GM19239 (cell line): Measurements from ENCODE around the gene ACACB.

Experiments used
- DNase-seq: peaks from one replicate; pipeline ENCODE4 v3.0.0; 2011; ENCODE audit warnings: low spot score; ENCODE audit not compliant: insufficient read length
- FAIRE-seq: peaks from 2 replicates; lab custom pipeline; 2011; peaks lifted over from hg19 to GRCh38; lab: Jason Lieb, UNC

Gene ACACB

DNA sequence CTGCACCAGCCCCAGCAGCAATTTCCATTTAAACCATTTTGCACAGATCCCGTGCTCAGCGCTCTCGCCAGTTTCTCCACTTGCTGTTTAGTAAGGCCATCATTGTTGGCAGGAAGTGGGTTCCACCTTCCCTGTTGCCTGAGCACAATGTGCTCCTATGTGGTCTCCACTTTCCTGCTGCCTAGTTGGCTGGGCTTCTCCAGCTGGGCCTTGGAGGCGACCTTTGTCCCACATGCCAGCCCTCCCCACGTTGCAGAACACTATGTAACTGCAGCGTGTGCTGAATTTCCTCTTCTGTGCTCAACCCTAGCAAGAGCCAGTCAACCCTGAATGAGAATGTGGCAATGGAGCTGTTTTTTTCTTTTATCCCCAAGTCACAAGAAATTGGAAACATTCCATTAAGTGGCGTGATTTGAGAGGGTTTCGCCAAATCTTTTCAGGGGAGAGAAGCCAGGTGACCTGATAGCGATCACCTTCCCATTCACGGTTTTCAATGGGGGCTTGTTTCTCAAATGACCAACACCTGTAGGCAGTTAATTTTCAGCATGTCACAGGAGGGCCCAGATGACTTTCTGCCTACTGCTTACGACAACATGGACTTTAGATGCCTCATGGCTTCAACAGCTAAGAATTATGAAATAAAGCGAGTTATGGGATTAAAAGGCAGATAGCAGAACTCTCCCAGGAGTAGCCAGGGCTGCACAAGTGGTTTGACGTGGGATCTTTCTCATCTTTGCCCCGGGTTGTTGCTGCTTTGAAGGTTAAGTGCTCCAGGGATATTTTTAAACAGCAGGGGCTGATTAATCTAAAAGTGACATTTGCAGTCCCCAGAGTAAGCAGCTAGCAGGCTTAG is at the start of gene ACACB:
ACACB (plus strand) TSS at position 830 of the 853 bp plus-strand sequence. CDS start 22,819 bp downstream, outside the sequence.
- no peak for DNase-seq
- FAIRE-seq: no peak

DNA sequence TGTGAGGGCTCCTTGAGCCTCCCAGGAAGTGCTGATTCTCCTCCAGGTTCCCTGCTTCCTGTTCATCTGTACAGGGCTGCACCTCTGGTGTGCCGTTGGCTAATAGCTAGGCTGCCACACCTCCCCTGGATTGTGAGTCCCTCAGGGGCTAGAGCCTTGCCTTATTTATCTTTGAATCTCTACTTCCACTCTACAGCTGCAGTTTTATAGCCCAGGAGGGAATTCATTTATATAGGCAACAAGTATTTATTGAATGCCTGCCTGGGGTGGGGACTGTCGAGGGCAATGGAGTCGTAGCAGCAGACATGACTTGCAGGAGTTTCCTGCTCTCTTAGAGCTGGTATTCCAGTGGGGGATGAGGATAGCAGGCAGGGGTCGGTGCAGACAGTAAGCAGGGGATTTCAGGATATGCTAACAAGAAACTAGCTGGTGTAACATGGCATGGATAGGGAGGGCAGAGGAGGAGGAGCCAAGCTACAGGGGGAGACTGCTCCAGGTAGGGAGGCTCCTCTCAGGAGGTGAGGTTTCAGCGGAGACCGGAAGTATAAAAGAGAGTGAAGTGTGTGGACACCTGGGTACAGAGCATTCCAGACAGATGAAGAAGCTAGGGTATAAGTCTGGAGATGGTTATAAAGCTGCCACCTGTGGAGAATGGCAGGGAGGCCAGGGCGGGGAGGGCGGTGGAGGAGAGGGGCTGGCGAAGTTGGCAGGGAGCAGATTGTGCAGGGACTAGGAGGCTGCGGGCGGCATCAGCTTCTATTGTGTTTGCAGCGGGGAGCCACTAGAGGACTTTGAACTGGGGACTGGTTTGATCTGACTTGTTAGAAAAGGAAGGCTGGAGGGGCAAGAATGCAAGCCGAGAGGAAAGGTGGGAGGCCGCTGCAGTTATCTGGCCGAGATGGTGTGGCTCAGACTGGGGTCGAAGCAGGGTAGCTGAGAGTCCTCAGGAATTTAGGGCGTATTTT is 46.8 kb upstream of the ACACB start:
- FAIRE-seq: no peak
- no peak for DNase-seq

DNA sequence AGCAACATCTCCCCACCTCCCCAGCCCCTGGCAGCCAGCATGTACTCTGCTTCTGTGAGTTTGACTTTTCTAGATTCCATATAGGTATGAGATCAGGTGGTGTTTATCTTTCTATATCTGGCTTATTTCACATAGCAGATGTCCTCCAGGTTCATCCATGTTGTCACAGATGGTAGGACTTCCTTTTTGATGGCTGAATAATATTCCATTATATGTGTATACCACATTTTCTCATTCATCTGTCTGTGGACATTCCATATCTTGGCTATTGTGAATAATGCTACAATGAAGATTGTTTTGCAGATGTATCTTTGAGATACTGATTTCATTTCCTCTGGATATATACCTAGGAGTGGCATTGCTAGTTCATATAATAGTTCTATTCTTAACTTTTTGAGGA is 41.5 kb upstream of the ACACB start:
- FAIRE-seq (no peak), DNase-seq (no peak)

DNA sequence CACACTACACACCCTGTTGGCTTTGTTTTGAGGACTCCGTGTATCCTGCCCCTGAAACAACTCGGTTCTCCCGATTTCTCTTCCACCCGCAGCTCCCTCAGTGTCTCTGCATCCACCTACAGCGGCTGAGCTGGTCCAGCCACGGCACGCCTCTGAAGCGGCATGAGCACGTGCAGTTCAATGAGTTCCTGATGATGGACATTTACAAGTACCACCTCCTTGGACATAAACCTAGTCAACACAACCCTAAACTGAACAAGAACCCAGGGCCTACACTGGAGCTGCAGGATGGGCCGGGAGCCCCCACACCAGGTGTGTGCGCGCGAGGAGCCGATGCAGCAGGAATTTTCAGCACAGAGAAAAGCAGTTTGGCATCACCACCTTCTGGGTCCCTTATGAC is 33.6 kb upstream of the ACACB start:
- DNase-seq (no peak), FAIRE-seq (no peak)

DNA sequence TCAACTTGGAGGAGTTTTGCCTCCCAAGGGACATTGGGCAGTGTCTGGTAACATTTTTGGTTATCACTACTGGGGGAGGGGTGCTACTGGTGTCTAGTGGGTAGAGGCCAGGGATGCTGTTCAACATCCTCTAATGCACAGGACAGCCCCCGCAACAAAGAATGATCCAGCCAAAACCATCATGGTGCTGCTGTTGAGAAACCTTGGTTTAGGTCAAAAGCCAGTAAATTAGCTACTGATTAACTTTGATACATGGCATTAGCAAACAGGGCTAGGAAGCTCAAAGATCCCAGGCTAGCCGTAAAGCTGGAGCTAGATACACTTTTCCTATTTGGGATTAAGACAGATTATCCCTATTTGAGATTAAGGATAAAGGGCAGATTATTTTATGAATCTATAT is 32.0 kb upstream of the ACACB start:
- no peak for FAIRE-seq

DNA sequence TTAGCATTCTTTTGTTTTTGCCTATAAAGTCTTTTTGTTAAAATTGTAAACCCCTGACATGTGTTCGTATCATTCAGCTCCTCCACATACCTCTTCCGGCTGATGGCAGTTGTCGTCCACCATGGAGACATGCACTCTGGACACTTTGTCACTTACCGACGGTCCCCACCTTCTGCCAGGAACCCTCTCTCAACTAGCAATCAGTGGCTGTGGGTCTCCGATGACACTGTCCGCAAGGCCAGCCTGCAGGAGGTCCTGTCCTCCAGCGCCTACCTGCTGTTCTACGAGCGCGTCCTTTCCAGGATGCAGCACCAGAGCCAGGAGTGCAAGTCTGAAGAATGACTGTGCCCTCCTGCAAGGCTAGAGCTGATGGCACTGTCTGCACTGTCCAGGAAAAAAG is 30.8 kb upstream of the ACACB start:
- DNase-seq: no peak
- no peak for FAIRE-seq

More for the DNA sequence above, 32.0 kb upstream of the ACACB start:
- no peak for DNase-seq

DNA sequence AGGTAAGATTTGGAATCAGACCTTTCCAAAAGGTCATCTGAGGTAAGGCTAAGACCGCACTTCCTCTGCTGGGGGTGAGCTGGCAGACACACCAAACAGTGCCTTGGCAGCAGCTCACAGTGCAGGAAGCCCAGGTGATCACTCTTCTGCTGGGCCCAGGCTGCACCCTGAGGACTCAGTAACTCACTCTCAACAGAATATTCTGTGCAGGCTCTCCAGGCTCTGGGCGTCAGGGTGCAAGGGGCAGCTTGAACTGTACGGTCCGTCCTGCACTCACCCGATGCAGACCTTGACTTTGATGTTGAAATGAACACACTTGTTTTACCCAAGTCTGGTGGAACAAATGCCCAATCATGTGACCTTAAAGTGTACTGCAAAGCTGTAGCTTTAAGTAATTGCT is 29.1 kb upstream of the ACACB start:
- FAIRE-seq (no peak), DNase-seq (no peak)

DNA sequence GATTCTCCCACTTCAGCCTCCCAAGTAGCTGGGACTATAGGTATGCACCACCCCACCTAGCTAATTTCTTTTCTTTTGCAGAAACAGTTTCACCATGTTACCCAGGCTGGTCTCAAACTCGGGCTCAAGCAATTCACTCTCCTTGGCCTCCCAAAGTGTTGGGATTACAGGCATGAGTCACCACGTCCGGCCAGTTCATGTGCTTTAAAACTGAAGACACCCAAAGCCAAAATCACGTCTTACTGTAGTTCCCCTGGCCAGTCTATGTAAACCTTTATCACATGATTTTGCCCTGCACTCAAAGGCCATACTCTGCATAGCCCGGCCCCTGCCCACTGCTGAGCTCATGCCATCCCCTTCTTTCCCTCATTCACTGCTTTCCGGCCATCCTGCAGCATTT is 27.6 kb upstream of the ACACB start:
- no peak for DNase-seq
- FAIRE-seq: no peak

DNA sequence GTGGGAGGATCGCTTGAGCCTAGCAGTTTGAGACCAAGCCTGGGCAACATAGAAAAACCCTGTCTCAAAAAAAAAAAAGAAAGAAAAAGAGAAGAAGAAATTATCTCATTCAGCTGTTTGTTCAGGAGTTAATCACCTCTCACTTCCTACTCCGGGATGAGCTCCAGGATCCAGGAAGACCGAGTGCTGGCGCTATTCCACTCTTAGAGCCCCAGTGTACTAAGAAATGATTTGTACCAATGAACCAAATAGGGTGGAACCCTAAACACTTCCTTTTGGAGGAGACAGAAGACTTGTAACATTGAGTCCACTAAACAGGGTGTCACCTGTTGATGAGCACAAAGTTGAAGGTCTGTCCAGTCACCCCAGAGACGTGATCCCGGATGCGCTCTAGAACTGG is 26.7 kb upstream of the ACACB start:
- FAIRE-seq (no peak), DNase-seq (no peak)

DNA sequence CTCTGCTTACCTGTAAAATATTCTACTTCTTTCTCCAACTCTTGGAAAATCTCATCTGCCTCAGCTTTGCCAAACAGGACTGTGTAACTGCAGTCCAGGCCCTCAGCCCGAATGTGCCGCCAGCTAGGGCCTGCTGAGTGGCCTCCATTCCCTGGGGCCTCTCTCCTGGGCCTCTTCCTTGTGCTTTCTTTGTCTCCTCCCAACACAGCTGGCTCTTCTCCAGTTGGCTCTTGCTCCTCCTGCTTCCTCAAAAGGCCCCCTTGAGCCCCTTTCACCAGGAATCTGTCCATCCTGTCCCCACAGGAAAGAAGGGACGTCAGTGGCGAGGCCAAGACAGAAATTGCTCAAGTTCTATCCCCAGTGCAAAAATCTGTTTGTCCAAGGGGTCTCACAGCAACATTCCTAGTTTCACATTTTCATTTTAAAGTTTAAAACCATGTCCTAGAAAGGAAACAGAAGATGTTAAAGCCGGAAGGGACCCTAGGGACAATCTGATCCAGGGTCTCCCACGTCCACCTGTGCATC is 23.8 kb upstream of the ACACB start:
- DNase-seq: no peak
- peak; percentile 73 for FAIRE-seq

DNA sequence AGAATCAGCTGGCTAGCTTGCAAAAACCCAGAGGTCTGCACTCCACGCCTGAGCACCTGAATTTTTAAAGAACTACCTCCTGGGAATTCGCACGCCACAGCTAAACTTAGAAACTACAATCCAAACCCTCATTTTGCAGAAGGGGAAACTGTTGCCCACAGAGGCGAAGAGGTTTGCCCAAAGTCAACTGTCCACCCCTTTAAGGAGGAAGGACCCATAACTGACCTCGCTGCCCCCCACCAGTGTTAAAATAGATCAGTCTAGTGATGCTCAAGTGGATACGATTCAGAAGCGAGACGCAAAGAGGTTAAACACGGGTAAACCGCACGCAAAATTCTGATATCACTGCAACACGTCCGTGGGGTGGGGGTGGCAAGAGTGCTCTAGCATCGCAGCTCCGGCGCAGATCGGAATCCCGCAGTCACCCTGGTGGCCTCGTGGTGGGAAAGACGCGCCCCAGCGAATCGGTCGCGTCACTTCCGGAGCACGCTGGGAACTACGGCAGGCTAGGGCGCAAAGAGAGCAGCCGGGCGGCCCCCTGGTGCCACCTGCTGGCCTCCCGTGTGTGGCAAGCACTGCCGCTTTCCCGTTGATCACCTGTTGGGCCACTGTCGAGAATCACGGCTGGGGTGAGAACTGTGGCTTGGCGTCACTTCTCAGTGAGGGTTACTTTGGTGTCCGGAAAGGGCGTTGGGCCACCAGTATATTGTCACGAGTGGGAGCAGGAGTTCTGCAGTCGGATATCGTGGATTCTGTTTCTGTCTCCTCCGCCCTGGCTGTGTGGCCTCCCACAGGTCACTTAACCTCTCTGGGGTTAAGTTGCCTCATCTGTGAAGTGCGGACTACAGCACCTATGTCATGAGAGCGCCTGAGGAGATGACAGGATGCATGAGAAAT is 23.1 kb upstream of the ACACB start, which contains the start of gene ALKBH2:
ALKBH2 (minus strand) TSS at position 451 of the 897 bp plus-strand sequence. CDS start 686 bp downstream, outside the sequence.
- peak; percentile 86 for DNase-seq
- peak; percentile 96 for FAIRE-seq

DNA sequence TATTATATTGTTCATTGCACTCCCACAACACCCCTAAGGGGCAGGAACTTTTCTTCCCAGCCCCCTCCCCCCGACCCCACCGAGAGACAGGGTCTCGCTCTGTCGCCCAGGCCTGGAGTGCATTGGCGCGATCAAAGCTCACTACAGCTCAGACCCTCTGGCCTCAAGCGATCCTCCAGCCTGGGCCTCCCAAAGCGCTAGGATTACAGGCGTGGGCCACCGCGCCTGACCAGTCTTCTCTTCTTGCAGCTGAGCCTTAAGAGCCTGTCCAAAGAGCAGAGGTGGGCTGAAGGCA is 19.3 kb upstream of the ACACB start:
- no peak for DNase-seq
- FAIRE-seq: no peak

DNA sequence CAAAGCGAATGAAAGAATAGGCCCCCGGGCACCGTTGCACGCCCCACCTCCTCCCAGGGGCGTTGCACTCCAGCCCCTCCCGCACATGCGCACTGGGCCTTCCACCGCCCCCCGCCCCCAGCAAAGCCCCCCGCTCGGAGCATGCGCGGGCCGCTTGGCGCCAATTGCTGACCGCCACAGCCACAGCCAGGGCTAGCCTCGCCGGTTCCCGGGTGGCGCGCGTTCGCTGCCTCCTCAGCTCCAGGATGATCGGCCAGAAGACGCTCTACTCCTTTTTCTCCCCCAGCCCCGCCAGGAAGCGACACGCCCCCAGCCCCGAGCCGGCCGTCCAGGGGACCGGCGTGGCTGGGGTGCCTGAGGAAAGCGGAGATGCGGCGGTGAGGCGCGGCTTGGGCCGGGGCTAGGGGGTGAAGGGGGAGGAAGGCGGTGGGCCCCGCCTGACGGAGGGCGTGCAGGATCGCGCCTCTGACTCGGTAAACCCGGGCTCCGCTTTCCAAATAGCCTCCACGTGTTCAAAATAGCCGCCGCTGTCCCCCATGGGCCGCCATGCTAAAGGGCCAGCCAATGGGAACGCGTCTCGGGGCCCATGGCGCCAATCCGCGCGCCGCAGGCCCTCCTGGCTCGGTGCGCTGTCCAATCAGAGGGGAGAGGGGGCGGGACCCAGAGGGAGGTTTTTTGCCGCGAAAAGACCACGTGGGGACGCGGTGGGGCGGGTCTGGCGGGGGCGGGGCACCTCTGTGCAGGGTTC is 18.8 kb upstream of the ACACB start, which contains the start of gene UNG:
UNG (plus strand) TSS at position 163 of the 748 bp plus-strand sequence; CDS start at position 246, 83 bp downstream.
- peak; percentile 88 for FAIRE-seq
- DNase-seq: peak; percentile 94

DNA sequence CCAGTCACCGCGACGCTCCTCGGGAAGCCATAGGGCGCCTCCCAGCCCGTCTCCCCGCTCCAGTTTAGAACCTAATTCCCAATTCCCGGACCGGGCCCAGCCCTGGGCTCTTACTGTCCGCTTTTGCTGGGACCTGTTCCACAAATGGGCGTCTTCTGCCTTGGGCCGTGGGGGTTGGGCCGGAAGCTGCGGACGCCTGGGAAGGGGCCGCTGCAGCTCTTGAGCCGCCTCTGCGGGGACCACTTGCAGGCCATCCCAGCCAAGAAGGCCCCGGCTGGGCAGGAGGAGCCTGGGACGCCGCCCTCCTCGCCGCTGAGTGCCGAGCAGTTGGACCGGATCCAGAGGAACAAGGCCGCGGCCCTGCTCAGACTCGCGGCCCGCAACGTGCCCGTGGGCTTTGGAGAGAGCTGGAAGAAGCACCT is 18.2 kb upstream of the ACACB start:
- FAIRE-seq (peak; percentile 11), DNase-seq (no peak)

DNA sequence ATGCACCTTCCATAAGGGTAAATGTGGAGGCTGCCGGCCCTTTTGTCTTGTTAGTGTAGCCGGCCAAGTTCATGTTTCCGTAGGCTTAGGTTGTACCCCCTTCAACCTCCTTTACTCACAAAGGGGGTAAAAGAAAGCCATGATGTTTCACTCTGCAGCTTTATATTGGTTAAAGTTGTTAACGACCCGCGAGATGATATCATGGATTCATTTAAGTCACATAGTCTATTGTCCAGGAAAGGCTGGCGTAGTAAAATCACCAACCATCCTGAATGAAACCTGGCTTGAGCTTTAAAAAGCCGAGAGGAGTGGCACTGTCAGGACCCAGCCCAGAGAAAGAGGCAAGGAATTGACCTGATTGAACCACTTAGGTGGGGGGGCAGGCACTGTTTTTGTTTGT is 17.7 kb upstream of the ACACB start:
- peak; percentile 31 for FAIRE-seq

DNA sequence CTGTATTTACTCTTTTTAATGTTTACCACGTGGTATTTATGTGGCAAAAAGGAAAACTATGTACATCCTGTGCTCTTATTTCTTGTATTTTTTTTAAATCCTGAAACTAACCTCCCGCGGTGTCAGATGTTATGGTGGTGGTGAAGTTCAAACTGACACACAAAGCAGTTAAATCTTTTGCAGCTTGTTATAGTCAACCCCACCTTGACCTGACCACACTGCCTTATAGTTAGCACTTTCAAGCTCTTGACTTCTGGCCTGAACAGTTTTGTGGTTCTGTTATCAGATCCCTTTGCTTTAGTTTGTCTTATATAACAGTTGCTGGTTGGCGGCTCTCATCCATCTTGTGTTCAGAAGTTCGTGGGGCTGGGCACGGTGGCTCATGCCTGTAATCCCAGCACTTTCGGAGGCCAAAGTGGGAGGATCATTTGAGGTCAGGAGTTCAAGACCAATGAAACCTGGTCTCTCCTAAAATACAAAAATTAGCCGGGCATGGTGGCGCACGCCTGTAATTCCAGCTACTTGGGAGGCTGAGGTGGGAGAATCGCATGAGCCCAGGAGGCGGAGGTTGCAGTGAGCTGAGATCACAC is 16.9 kb upstream of the ACACB start:
- FAIRE-seq (no peak), DNase-seq (no peak)

More for the DNA sequence above, 17.7 kb upstream of the ACACB start:
- DNase-seq: no peak

DNA sequence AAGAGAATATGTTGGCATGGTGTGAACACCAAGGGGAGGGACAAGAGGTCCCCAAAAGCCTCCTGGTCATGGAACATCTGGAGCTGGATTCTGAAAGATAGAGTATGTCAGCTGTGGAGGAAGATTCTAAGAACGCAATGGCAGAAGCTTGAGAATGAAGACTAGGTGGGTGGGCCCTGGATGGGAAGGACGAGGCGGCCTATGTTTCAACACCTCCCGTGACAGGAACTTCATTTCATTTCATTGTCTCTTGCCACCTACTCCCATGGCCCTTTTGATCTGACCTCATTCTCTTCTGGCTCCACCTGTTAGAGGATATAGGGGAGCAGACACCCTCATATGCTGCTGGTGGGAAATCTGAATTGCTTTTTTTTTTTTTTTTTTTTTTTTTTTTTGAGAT is 15.6 kb upstream of the ACACB start:
- DNase-seq: no peak
- no peak for FAIRE-seq

DNA sequence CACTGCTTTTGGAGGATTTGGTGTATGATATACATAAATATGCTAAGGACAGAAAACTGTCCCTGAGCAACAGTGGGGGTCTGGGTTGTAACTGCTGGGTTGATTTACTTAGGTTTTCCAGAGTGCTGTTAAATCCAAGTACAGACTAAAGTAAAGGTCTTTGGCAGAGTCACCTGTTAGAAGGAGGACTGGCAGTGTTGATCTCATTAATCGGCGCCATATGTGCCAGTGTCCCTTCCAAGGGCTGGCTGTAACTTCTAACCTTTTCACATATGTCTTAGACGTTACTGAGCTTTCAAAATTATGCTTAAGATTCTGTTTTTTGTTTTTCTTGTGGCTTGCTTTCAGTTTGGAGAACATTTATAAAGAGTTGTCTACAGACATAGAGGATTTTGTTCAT is 13.9 kb upstream of the ACACB start:
- DNase-seq (no peak), FAIRE-seq (no peak)

DNA sequence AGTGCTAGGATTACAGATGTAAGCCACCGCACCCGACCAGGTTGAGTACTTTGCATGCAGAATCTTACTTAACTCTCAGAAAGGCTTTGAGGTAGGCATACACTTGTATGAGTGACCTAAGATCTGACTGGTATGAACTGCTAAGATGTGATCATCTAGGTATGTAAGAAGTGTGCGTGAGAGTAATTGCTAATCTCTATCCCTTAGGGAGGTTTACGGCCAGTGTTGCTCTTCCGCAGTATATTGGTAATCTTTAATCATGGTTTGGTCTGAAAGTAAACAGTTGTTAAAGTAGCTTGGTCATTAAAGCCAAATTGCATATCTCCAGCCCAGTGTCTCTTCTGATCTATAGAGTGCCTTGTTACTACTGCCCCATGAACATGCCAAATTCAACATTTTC is 11.2 kb upstream of the ACACB start:
- no peak for DNase-seq
- no peak for FAIRE-seq
